Measurements from ENCODE around the gene IQCE.

DNA sequence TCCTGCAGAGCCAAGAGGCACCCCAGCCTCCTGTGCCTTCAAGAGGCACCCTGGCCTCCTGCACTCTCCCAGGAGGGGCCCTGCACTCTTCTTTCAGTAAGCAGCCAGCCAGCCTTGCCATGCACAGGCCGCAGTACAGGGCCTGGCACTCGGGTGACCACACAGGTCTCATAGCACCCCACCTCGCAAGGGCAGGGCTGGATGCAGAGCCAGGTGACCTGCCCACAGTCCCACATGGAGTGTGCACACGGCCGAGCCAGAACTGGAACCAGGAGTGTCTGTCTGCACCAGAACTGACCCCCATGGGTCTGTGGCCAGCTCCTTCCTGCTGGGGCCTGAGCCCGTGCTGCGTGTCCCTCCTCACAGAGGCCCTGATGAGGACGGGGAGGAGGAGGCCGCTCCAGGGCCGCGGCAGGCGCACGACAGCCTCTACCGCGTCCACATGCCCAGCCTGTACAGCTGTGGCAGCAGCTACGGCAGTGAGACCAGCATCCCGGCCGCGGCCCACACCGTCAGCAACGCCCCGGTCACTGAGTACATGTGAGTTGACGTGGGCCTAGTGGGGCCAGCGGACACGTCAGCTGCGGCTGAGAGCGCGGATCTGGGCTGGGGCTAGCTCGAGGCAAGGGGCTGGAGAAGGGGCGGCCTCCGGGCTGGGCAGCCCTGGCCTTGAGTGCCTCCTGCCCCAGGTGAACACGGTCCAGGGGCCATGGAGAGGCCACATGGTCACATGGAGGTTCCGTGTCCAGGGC is 99.3 kb downstream of the IQCE start:
- TF ChIP-seq, protein P1, sequence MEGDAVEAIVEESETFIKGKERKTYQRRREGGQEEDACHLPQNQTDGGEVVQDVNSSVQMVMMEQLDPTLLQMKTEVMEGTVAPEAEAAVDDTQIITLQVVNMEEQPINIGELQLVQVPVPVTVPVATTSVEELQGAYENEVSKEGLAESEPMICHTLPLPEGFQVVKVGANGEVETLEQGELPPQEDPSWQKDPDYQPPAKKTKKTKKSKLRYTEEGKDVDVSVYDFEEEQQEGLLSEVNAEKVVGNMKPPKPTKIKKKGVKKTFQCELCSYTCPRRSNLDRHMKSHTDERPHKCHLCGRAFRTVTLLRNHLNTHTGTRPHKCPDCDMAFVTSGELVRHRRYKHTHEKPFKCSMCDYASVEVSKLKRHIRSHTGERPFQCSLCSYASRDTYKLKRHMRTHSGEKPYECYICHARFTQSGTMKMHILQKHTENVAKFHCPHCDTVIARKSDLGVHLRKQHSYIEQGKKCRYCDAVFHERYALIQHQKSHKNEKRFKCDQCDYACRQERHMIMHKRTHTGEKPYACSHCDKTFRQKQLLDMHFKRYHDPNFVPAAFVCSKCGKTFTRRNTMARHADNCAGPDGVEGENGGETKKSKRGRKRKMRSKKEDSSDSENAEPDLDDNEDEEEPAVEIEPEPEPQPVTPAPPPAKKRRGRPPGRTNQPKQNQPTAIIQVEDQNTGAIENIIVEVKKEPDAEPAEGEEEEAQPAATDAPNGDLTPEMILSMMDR (IDR thresholded peaks at IDR 0.05) = no peak
- no peak for TF ChIP-seq POLR2A (IDR thresholded peaks at IDR 0.05)
- no peak for TF ChIP-seq POLR2AphosphoS5 (IDR thresholded peaks at IDR 0.05)
- no peak for TF ChIP-seq EP300 (IDR thresholded peaks at IDR 0.05; ENCODE audit: low read depth)
